H1 (cell line): ENCODE results near the gene LRRC27. TPM values are rescaled to one million over a fixed set of nuclear protein-coding genes. Genes with fewer than 3 reads are reported as not detected.
A peak's percentile ranks its signal among the peaks of the same experiment; 100 is the strongest.
"Not testable (repeated sequence)": the region's sequence is repeated elsewhere in the genome, so short reads cannot be mapped to it uniquely, and the experiment has no call there.

Source experiments
- CTCF ChIA-PET: fragments of 300-600 bp; sonication (Branson Sonifier 250); formaldehyde crosslinking; loops from one replicate; lab custom pipeline; 2021; ENCODE audit not compliant: partially characterized antibody; lab: Charles Lee
- POLR2A ChIA-PET: fragments of 300-600 bp; sonication (Branson Sonifier 250); formaldehyde crosslinking; loops from one replicate; lab custom pipeline; 2021; ENCODE audit warnings: inconsistent platforms; ENCODE audit not compliant: partially characterized antibody; lab: Charles Lee
- DNase-seq, 2 experiments: peaks; one replicate each; pipeline versions ENCODE4 v3.0.0 to v3.0.0-alpha.2; 2010 to 2022; ENCODE audit warnings: low spot score in 2 of 2, low read depth in 1 of 2, mixed read lengths in 1 of 2
- FAIRE-seq: peaks from 2 replicates; lab custom pipeline; 2011; peaks lifted over from hg19 to GRCh38; lab: Jason Lieb, UNC
- H2AFZ ChIP-seq: 2 replicates; pipeline ENCODE4 v1.8.1; 2012; ENCODE audit warnings: low read length, inconsistent platforms
- H2AK5ac ChIP-seq: 2 replicates; pipeline ENCODE4 v1.6.1; 2013; ENCODE audit warnings: low read depth, low read length
- H2BK120ac ChIP-seq: replicated peaks from 2 replicates; pipeline ENCODE3; 2013; ENCODE audit warnings: low read depth, low read length, inconsistent platforms
- H2BK12ac ChIP-seq: 2 replicates; pipeline ENCODE4 v1.6.1; 2013; ENCODE audit warnings: low read depth, low read length
- H2BK15ac ChIP-seq: 2 replicates; pipeline ENCODE4 v1.6.1; 2013; ENCODE audit warnings: low read length
- H2BK20ac ChIP-seq: 2 replicates; pipeline ENCODE4 v1.6.1; 2013; ENCODE audit warnings: low read length
- H2BK5ac ChIP-seq: 2 replicates; pipeline ENCODE4 v1.6.1; 2013; ENCODE audit warnings: low read depth, low read length
- H3K14ac ChIP-seq: 2 replicates; pipeline ENCODE4 v1.6.1; 2013; ENCODE audit warnings: inconsistent platforms; ENCODE audit not compliant: insufficient read length
- H3K18ac ChIP-seq: 2 replicates; pipeline ENCODE4 v1.6.1; 2013; ENCODE audit warnings: low read length; ENCODE audit errors: extremely low read depth
- H3K23ac ChIP-seq: 2 replicates; pipeline ENCODE4 v1.6.1; 2013; ENCODE audit warnings: inconsistent platforms; ENCODE audit not compliant: insufficient read length
- H3K23me2 ChIP-seq: 2 replicates; pipeline ENCODE4 v1.6.1; 2013; ENCODE audit warnings: low read depth, low read length
- H3K27ac ChIP-seq: 2 replicates; pipeline ENCODE4 v1.6.1; 2011; ENCODE audit warnings: low read depth, low read length, inconsistent platforms
- H3K27me3 ChIP-seq, 4 experiments: replicated peaks in 1 of 4; 1 replicate in 1 of 4; 2 replicates in 3 of 4; pipeline versions ENCODE4 v1.6.1 to v1.8.1; 2011 to 2013; ENCODE audit warnings: low read length in 3 of 4, mild to moderate bottlenecking in 3 of 4, inconsistent platforms in 2 of 4, mixed read lengths in 2 of 4, moderate library complexity in 1 of 4; ENCODE audit not compliant: control insufficient read depth in 3 of 4, insufficient read depth in 3 of 4; ENCODE audit errors: extremely low read depth in 1 of 4
- H3K36me3 ChIP-seq, 4 experiments: 2 replicates each; pipeline versions ENCODE4 v1.6.1 to v1.8.1; 2011 to 2013; ENCODE audit warnings: mild to moderate bottlenecking in 4 of 4, low read length in 3 of 4, moderate library complexity in 2 of 4, control low read depth in 1 of 4, inconsistent platforms in 1 of 4; ENCODE audit not compliant: insufficient read depth in 4 of 4, control insufficient read depth in 2 of 4
- H3K4ac ChIP-seq: replicated peaks from 2 replicates; pipeline ENCODE3; 2013; ENCODE audit warnings: low read length, low read depth, mixed read lengths, inconsistent platforms; ENCODE audit not compliant: insufficient read length
- H3K4me1 ChIP-seq, 4 experiments: replicated peaks in 1 of 4; 1 replicate in 1 of 4; 2 replicates in 3 of 4; pipeline versions ENCODE4 v1.6.1 to v1.8.1; 2011 to 2013; ENCODE audit warnings: low read length in 3 of 4, inconsistent platforms in 2 of 4, mixed read lengths in 1 of 4; ENCODE audit not compliant: insufficient read depth in 4 of 4, control insufficient read depth in 3 of 4
- H3K4me2 ChIP-seq, 2 experiments: 2 replicates each; pipeline versions ENCODE4 v1.6.1 to v1.8.1; 2011 to 2013; ENCODE audit warnings: low read depth in 2 of 2, low read length in 2 of 2, control low read depth in 1 of 2, inconsistent platforms in 1 of 2, mild to moderate bottlenecking in 1 of 2; ENCODE audit not compliant: insufficient read depth in 1 of 2
- H3K4me3 ChIP-seq, 4 experiments: fragments of 200-600, 300-600 bp in 1 of 4; sonication (generic), shearing (Covaris generic), sonication (Bioruptor Twin) in 1 of 4; 2 replicates each; pipeline versions ENCODE4 v1.5.1 to v1.8.1; 2011 to 2016; ENCODE audit warnings: low read length in 4 of 4, low read depth in 3 of 4, control low read depth in 2 of 4, inconsistent platforms in 2 of 4, mild to moderate bottlenecking in 2 of 4, mixed read lengths in 1 of 4, moderate library complexity in 1 of 4; ENCODE audit not compliant: insufficient read depth in 2 of 4; ENCODE audit errors: extremely low read depth in 1 of 4
- H3K56ac ChIP-seq: replicated peaks from 2 replicates; pipeline ENCODE3; 2013; ENCODE audit warnings: low read depth, mild to moderate bottlenecking, mixed read lengths, low read length, inconsistent platforms; ENCODE audit not compliant: insufficient read length
- H3K79me1 ChIP-seq: 2 replicates; pipeline ENCODE4 v1.6.1; 2013; ENCODE audit warnings: low read depth, low read length, control low read depth
- H3K79me2 ChIP-seq, 2 experiments: 2 replicates each; pipeline versions ENCODE4 v1.6.1 to v1.8.1; 2012 to 2013; ENCODE audit warnings: low read length in 2 of 2, mild to moderate bottlenecking in 2 of 2, inconsistent platforms in 1 of 2; ENCODE audit not compliant: insufficient read depth in 2 of 2, control insufficient read depth in 1 of 2
- H3K9ac ChIP-seq, 4 experiments: replicated peaks in 1 of 4; 1 replicate in 1 of 4; 2 replicates in 3 of 4; pipeline versions ENCODE4 v1.6.1 to v1.8.1; 2011 to 2013; ENCODE audit warnings: low read depth in 3 of 4, low read length in 3 of 4, control low read depth in 2 of 4, mild to moderate bottlenecking in 2 of 4, moderate library complexity in 2 of 4, inconsistent platforms in 1 of 4; ENCODE audit errors: extremely low read depth in 1 of 4
- H3K9me3 ChIP-seq, 2 experiments: 2 replicates each; pipeline versions ENCODE4 v1.6.1 to v1.8.1; 2012 to 2013; ENCODE audit warnings: mild to moderate bottlenecking in 2 of 2, moderate library complexity in 2 of 2, control low read depth in 1 of 2, inconsistent platforms in 1 of 2, low read depth in 1 of 2, low read length in 1 of 2, mixed read lengths in 1 of 2; ENCODE audit not compliant: insufficient read depth in 2 of 2
- H4K20me1 ChIP-seq, 2 experiments: replicated peaks in 1 of 2; 2 replicates each; pipeline versions ENCODE3 to v1.8.1; 2011 to 2013; ENCODE audit warnings: inconsistent platforms in 2 of 2, low read length in 2 of 2, mild to moderate bottlenecking in 1 of 2; ENCODE audit not compliant: insufficient read depth in 2 of 2, control insufficient read depth in 1 of 2
- H4K5ac ChIP-seq: 2 replicates; pipeline ENCODE4 v1.6.1; 2013; ENCODE audit warnings: low read length, low read depth, mixed read lengths, inconsistent platforms; ENCODE audit not compliant: insufficient read length
- H4K8ac ChIP-seq: 2 replicates; pipeline ENCODE4 v1.8.0; 2013; ENCODE audit warnings: mild to moderate bottlenecking, moderate library complexity, low read length, inconsistent platforms; ENCODE audit not compliant: insufficient read depth; ENCODE audit errors: extremely low read depth
- H4K91ac ChIP-seq: replicated peaks from 2 replicates; pipeline ENCODE3; 2013; ENCODE audit warnings: low read length, mixed read lengths, inconsistent platforms; ENCODE audit not compliant: insufficient read length
- SP1 ChIP-seq: IDR thresholded peaks from 2 replicates; pipeline ENCODE4 v1.6.1; 2011; ENCODE audit warnings: low read depth, low read length
- WGBS, 2 experiments: shearing (Covaris generic) in 1 of 2; methylation state at CpG; one replicate each; pipeline versions ENCODE4 v1.1.6 to v1.1.7; 2013 to 2015; ENCODE audit warnings: low lambda C conversion rate in 2 of 2, mixed read lengths in 2 of 2, inconsistent platforms in 1 of 2, low coverage in 1 of 2, missing lambda C conversion rate in 1 of 2; ENCODE audit not compliant: insufficient replicate concordance in 2 of 2, insufficient coverage in 1 of 2, insufficient read length in 1 of 2; ENCODE audit errors: extremely low coverage in 1 of 2, missing lambda C conversion rate in 1 of 2; 5-methylcytosine and 5-hydroxymethylcytosine counted together
- polyA plus RNA-seq, 7 experiments: library from polyadenylated mRNA; depleted of rRNA in 3 of 7; stranded (reverse) in 5 of 7; unstranded in 2 of 7; fragments of >200 nt in 5 of 7; fragments of 200-250 nt in 2 of 7; gene quantifications; 1 replicate in 5 of 7; 2 replicates in 1 of 7; 4 replicates in 1 of 7; pipeline versions ENCODE4 v1.2.1 to v1.2.3, GENCODE V29; 2011 to 2013; ENCODE audit warnings: missing spikeins in 2 of 7, mixed read lengths in 2 of 7
- total RNA-seq: library from RNA; stranded (reverse); fragmentation: NEBNext Ultra II Directional; extraction: Animal tissue kit (Norgen Biotek cat#: 25700); gene quantifications from 2 replicates; pipeline ENCODE4 v1.2.1, GENCODE V29; 2021

The LRRC27 gene
- total and polyA plus RNA-seq, 2 of the 8 experiments (the other 6 are each of a cell fraction or from before 2014, with no cell fraction given): 1.2 to 3.8 TPM

- H2BK20ac ChIP-seq, H3K14ac ChIP-seq, H3K9ac ChIP-seq, H3K4me3 ChIP-seq, H3K27ac ChIP-seq, FAIRE-seq, H2BK120ac ChIP-seq, H3K23ac ChIP-seq, H3K23me2 ChIP-seq, H3K79me2 ChIP-seq, H3K36me3 ChIP-seq, H3K4me1 ChIP-seq, H4K20me1 ChIP-seq, H3K9me3 ChIP-seq, DNase-seq, H2AFZ ChIP-seq, H2AK5ac ChIP-seq, H3K18ac ChIP-seq, H4K8ac ChIP-seq, H2BK15ac ChIP-seq, H3K4ac ChIP-seq, H2BK5ac ChIP-seq, H3K56ac ChIP-seq, H3K27me3 ChIP-seq, POLR2A ChIA-PET, H4K5ac ChIP-seq, H3K4me2 ChIP-seq, H2BK12ac ChIP-seq, H4K91ac ChIP-seq, H3K79me1 ChIP-seq: not testable (repeated sequence)
- TF ChIP-seq SP1: peak; percentile 44; the same call in 1 of the 2 replicates
- CTCF ChIA-PET: interaction anchor here (3.3 kb wide), 1 partner anchor 18 kb away, joined by 13 read pairs; no protein-coding TSS in a partner anchor
- 77% methylated on average over 16 of the region's 16 CpGs; no CpG with 5 or more reads in 1 of the 2 experiments for WGBS, 2 experiments
Measured at GRCh38 chr10:132379026-132379425, 47.0 kb downstream of the LRRC27 start.

GRCh38 chr10:132380986-132381385, 49.0 kb downstream of the LRRC27 start:
- H3K79me1 ChIP-seq, H2AK5ac ChIP-seq, FAIRE-seq, H3K4me3 ChIP-seq, H3K79me2 ChIP-seq, DNase-seq, H3K4me2 ChIP-seq, H2BK120ac ChIP-seq, H3K14ac ChIP-seq, H3K9me3 ChIP-seq, H3K23ac ChIP-seq, H3K56ac ChIP-seq, H3K18ac ChIP-seq, H4K5ac ChIP-seq, H4K20me1 ChIP-seq, H3K27me3 ChIP-seq, H2BK20ac ChIP-seq, H3K23me2 ChIP-seq, H2BK12ac ChIP-seq, H2BK5ac ChIP-seq, H3K27ac ChIP-seq, H4K8ac ChIP-seq, H2AFZ ChIP-seq, H2BK15ac ChIP-seq, H3K9ac ChIP-seq, H3K4ac ChIP-seq, H3K4me1 ChIP-seq, H4K91ac ChIP-seq, H3K36me3 ChIP-seq, POLR2A ChIA-PET: not testable (repeated sequence)
- CTCF ChIA-PET: interaction anchor here (0.9 to 2.1 kb wide), 7 partner anchors 8 to 82 kb away, joined by 3 to 12 read pairs (median 4); no protein-coding TSS in a partner anchor
- WGBS, 2 experiments: 94% methylated on average over 4 of the region's 4 CpGs; no CpG with 5 or more reads in 1 of the 2 experiments
